ENCODE measurements around the gene DENND6A. TPM values are rescaled to one million over a fixed set of nuclear protein-coding genes. Genes with fewer than 3 reads are reported as not detected.
"Not testable (repeated sequence)": the region's sequence is repeated elsewhere in the genome, so short reads cannot be mapped to it uniquely, and the experiment has no call there.

DENND6A gene
- total RNA-seq, 1 experiment from 2014 or later, result 22.3 TPM

GRCh38 chr3:57709031-57709430, 16.2 kb upstream of the DENND6A start:
- POLR2A ChIA-PET, result interaction anchor here (0.8 to 2.4 kb wide), 6 partner anchors 16 to 153 kb away, joined by 3 to 13 read pairs (median 4); partner anchors contain the start of genes ARF4, DENND6A, PDE12 and SLMAP
- DNase-seq (ENCODE audit: unreplicated experiment), result no peak
- no peak for TF ChIP-seq CTCF (IDR thresholded peaks at IDR 0.05; ENCODE audit: unreplicated experiment)
- Mint-ChIP-seq H3K9me3 (ENCODE audit: unreplicated experiment) (peaks cover 4% of the 10 kb centered on the region), H3K4me1 (ENCODE audit: insufficient read depth, unreplicated experiment) (peaks cover 13% of the 10 kb centered on the region), H3K27ac (ENCODE audit: low read depth, unreplicated experiment) (peak overlapping the region; percentile 50), H3K4me3 (ENCODE audit: unreplicated experiment) (no peak overlapping the region), H3K27me3 (ENCODE audit: insufficient read depth, unreplicated experiment) (no peaks in the 10 kb centered on the region), H3K36me3 (ENCODE audit: insufficient read depth, unreplicated experiment) (peaks cover 6% of the 10 kb centered on the region)
- no TSS peak for BruUV-seq (replicated peaks)
- intact Hi-C loops (cut with micrococcal nuclease), result no loop called here
- CTCF ChIA-PET, result interaction anchor here (0.6 to 2.4 kb wide), 3 partner anchors 13 to 117 kb away, joined by 3 to 7 read pairs (median 3); no protein-coding TSS in a partner anchor

DNA sequence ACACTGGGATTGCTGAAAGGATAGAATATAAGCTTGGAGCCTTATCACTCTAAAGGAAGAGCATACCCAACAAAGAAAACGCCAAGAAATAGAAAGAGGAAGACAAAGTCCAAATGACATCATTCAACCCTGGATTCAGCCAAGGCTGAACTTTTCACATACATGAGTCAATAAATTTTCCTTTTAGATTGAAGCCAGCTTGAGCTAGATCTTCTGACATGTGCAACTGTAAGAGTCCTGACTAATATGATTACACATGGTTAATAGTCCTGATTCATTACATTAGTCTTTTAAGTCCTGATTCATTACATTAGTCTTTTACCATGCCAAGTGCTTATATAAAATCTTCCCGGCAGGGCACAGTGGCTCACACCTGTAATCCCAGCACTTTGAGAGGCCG, 13.6 kb upstream of the DENND6A start:
- CTCF ChIA-PET, result interaction anchor here (0.6 kb wide), 1 partner anchor 39 kb away, joined by 3 read pairs; no protein-coding TSS in a partner anchor
- H3K27me3 Mint-ChIP-seq (ENCODE audit: insufficient read depth, unreplicated experiment), result no peaks in the 10 kb centered on the region
- POLR2A ChIA-PET, result interaction anchor here (0.6 to 1.2 kb wide), 11 partner anchors 10 to 256 kb away, joined by 3 to 4 read pairs (median 3); partner anchors contain the start of gene DENND6A
- no peak overlapping the region for H3K27ac Mint-ChIP-seq (ENCODE audit: low read depth, unreplicated experiment)
- no TSS peak for BruUV-seq (replicated peaks)
- H3K36me3 Mint-ChIP-seq (ENCODE audit: insufficient read depth, unreplicated experiment), result peaks cover 6% of the 10 kb centered on the region
- intact Hi-C loops (cut with micrococcal nuclease), result loop anchor here (2.0 kb wide), 1 partner anchor 46 kb away; no protein-coding TSS in a partner anchor
- H3K4me3 Mint-ChIP-seq (ENCODE audit: unreplicated experiment), result no peak overlapping the region
- peaks cover 4% of the 10 kb centered on the region for H3K9me3 Mint-ChIP-seq (ENCODE audit: unreplicated experiment)
- H3K4me1 Mint-ChIP-seq (ENCODE audit: insufficient read depth, unreplicated experiment), result peaks cover 13% of the 10 kb centered on the region
- peak; percentile 60 for DNase-seq (ENCODE audit: unreplicated experiment)
- TF ChIP-seq CTCF (IDR thresholded peaks at IDR 0.05; ENCODE audit: unreplicated experiment), result no peak

GRCh38 chr3:57705351-57705750, 12.5 kb upstream of the DENND6A start:
- H3K9me3 Mint-ChIP-seq (ENCODE audit: unreplicated experiment); H3K27ac Mint-ChIP-seq (ENCODE audit: low read depth, unreplicated experiment); H3K27me3 Mint-ChIP-seq (ENCODE audit: insufficient read depth, unreplicated experiment); DNase-seq (ENCODE audit: unreplicated experiment); BruUV-seq (replicated peaks); intact Hi-C loops (cut with micrococcal nuclease); H3K4me3 Mint-ChIP-seq (ENCODE audit: unreplicated experiment); H3K36me3 Mint-ChIP-seq (ENCODE audit: insufficient read depth, unreplicated experiment): not testable (repeated sequence)
- peaks cover 13% of the 10 kb centered on the region for H3K4me1 Mint-ChIP-seq (ENCODE audit: insufficient read depth, unreplicated experiment)
- CTCF ChIA-PET, result interaction anchor here (0.6 kb wide), 1 partner anchor 45 kb away, joined by 3 read pairs; no protein-coding TSS in a partner anchor
- POLR2A ChIA-PET, result interaction anchor here (0.9 kb wide), 1 partner anchor 53 kb away, joined by 3 read pairs; no protein-coding TSS in a partner anchor

GRCh38 chr3:57701781-57702180, 8.9 kb upstream of the DENND6A start:
- intact Hi-C loops (cut with micrococcal nuclease), result no loop called here
- Mint-ChIP-seq H3K36me3 (ENCODE audit: insufficient read depth, unreplicated experiment) (no peaks in the 10 kb centered on the region), H3K27me3 (ENCODE audit: insufficient read depth, unreplicated experiment) (no peaks in the 10 kb centered on the region), H3K4me1 (ENCODE audit: insufficient read depth, unreplicated experiment) (peaks cover 13% of the 10 kb centered on the region), H3K27ac (ENCODE audit: low read depth, unreplicated experiment) (no peak overlapping the region), H3K4me3 (ENCODE audit: unreplicated experiment) (no peak overlapping the region), H3K9me3 (ENCODE audit: unreplicated experiment) (no peaks in the 10 kb centered on the region)
- TF ChIP-seq CTCF (IDR thresholded peaks at IDR 0.05; ENCODE audit: unreplicated experiment), result no peak
- no TSS peak for BruUV-seq (replicated peaks)
- ChIA-PET POLR2A (interaction anchor here (1.2 kb wide), 1 partner anchor 9 kb away, joined by 5 read pairs; the partner anchor contains the start of gene DENND6A), CTCF (interaction anchor here (0.6 kb wide), 1 partner anchor 590 kb away, joined by 3 read pairs; no protein-coding TSS in a partner anchor)
- no peak for DNase-seq (ENCODE audit: unreplicated experiment)

All from MCF 10A (cell line).